Measurements from ENCODE around the gene RAPGEF1. TPM values are rescaled to one million over a fixed set of nuclear protein-coding genes. Genes with fewer than 3 reads are reported as not detected.

The RAPGEF1 gene
- total RNA-seq, 1 experiment from 2014 or later = 55.6 TPM

DNA sequence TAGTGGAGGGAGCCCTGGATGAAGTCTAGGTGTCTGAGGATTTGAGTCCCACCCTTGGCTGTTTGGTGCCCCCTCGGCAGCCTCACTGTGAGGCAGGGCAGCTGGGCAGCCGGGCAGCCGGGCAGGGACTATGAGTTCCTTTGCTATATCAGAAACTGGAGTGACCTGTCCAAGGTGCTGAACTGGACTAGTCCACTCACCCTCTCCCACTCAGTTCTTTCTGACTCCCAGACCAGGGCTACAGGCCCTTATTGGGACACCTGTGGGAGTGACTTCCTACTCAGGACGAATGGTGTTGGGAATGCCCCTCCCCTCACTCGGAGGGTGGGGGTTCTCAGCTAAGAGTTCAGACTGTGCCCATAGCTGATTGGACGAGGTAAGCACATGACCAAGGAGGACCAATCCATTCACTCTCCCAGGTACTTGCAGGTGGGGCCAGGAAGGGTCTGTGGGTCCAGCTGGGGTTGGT, 34.1 kb upstream of the RAPGEF1 start:
- no peak overlapping the region for H2BK20ac ChIP-seq (ENCODE audit: low read depth, low read length, poor library complexity, severe bottlenecking)
- H3K4ac ChIP-seq (ENCODE audit: low read depth, low read length) = no peak overlapping the region
- Mint-ChIP-seq H3K36me3 (ENCODE audit: insufficient read depth in 1 of 3, low read depth in 3 of 3) (peaks cover 0 to 4% (median 0%) of the 10 kb centered on the region in 3 experiments; a peak in 2 of 7 replicates), H3K4me3 (no peak overlapping the region), H3K27ac (no peak overlapping the region), H3K27me3 (ENCODE audit: low read depth) (peaks cover 5% of the 10 kb centered on the region), H3K4me1 (peaks cover 2 to 3% of the 10 kb centered on the region in 2 experiments; a peak in 1 of 4 replicates), H3K9me3 (peaks cover 4% of the 10 kb centered on the region in 2 experiments)
- DNase-seq = peak; percentile 75
- H3K4me1 ChIP-seq (ENCODE audit: insufficient read depth, low read length) = no peaks in the 10 kb centered on the region
- H4K8ac ChIP-seq (replicated peaks; ENCODE audit: insufficient read length, low read depth, low read length) = no peak overlapping the region
- no peaks in the 10 kb centered on the region for H3K23me2 ChIP-seq (ENCODE audit: insufficient read length, low read depth, low read length, poor library complexity, severe bottlenecking)
- no peak overlapping the region for H3K56ac ChIP-seq (ENCODE audit: insufficient read length, low read depth, low read length)
- TF ChIP-seq CTCF (conservative IDR thresholded peaks at IDR 0.05) = no peak
- no peak overlapping the region for H2AK5ac ChIP-seq (ENCODE audit: insufficient read length, low read length)
- H3K18ac ChIP-seq (ENCODE audit: insufficient read length, low read depth, low read length) = no peak overlapping the region
- WGBS (ENCODE audit: extremely low coverage, insufficient read length, low lambda C conversion rate) = no CpG with 5 or more reads among the region's 6 CpGs
- H3K79me1 ChIP-seq (ENCODE audit: insufficient read depth, low read depth, low read length, poor library complexity, severe bottlenecking) = no peaks in the 10 kb centered on the region
- no peak overlapping the region for H4K5ac ChIP-seq (ENCODE audit: insufficient read length, low read depth, low read length)
- no peaks in the 10 kb centered on the region for H4K20me1 ChIP-seq (ENCODE audit: control insufficient read depth, insufficient read depth, insufficient read length)
- no peak overlapping the region for H2BK15ac ChIP-seq (ENCODE audit: low read depth, low read length)
- no peaks in the 10 kb centered on the region for H3K9me3 ChIP-seq (ENCODE audit: control insufficient read depth, low read depth, low read length)
- no peak overlapping the region for H2AFZ ChIP-seq (ENCODE audit: low read length)
- H3K9ac ChIP-seq (ENCODE audit: extremely low read depth, insufficient read length, low read length) = no peak overlapping the region
- no peak overlapping the region for H3T11ph ChIP-seq (ENCODE audit: low read length)
- no peak overlapping the region for H3K23ac ChIP-seq (ENCODE audit: insufficient read length, low read depth, low read length)
- no peaks in the 10 kb centered on the region for H3K27me3 ChIP-seq (ENCODE audit: insufficient read depth, low read length)
- H2BK12ac ChIP-seq (ENCODE audit: insufficient read length, low read depth, low read length) = no peak overlapping the region
- H3K4me2 ChIP-seq (ENCODE audit: insufficient read depth, insufficient read length, low read length) = no peak overlapping the region
- no peak overlapping the region for H3K27ac ChIP-seq (ENCODE audit: insufficient read length, low read depth, low read length)
- no peak overlapping the region for H2BK120ac ChIP-seq (ENCODE audit: low read depth, low read length, poor library complexity, severe bottlenecking)
- H2BK5ac ChIP-seq (ENCODE audit: insufficient read length, low read length) = no peak overlapping the region
- no peak overlapping the region for H4K91ac ChIP-seq (ENCODE audit: insufficient read length, low read depth, low read length)
- H3K79me2 ChIP-seq (ENCODE audit: insufficient read depth, low read length) = no peaks in the 10 kb centered on the region
- H3K14ac ChIP-seq (ENCODE audit: insufficient read depth, low read length) = no peak overlapping the region

Data from H9 (cell line).